GM10266 (cell line): Measurements from ENCODE around the gene SMURF1.

Source experiments
- DNase-seq: peaks from one replicate; pipeline ENCODE4 v3.0.0; 2012; ENCODE audit errors: extremely low spot score
- CTCF ChIP-seq: IDR thresholded peaks from 2 replicates; pipeline ENCODE4 v1.5.1; 2012; ENCODE audit warnings: mild to moderate bottlenecking, low read depth; ENCODE audit not compliant: control insufficient read depth, insufficient read depth; ENCODE audit errors: missing control alignments

SMURF1 gene

GRCh38 chr7:99027841-99028240 is 116.1 kb downstream of the SMURF1 start:
- TF ChIP-seq CTCF = no peak
- no peak for DNase-seq

- no peak for DNase-seq
- TF ChIP-seq CTCF = no peak
These were observed 116.7 kb downstream of the SMURF1 start for GRCh38 chr7:99027241-99027640.

- TF ChIP-seq CTCF = no peak
- no peak for DNase-seq
These were observed 119.8 kb downstream of the SMURF1 start for GRCh38 chr7:99024066-99024465.

- DNase-seq = no peak
- no peak for TF ChIP-seq CTCF
These were observed 121.9 kb downstream of the SMURF1 start for GRCh38 chr7:99021941-99022560.

GRCh38 chr7:99020413-99020715 is 123.5 kb downstream of the SMURF1 start:
- TF ChIP-seq CTCF = no peak
- DNase-seq = no peak

- TF ChIP-seq CTCF = no peak
- no peak for DNase-seq
These were observed 124.1 kb downstream of the SMURF1 start for GRCh38 chr7:99019523-99020412.

- no peak for DNase-seq
- no peak for TF ChIP-seq CTCF
These were observed 127.7 kb downstream of the SMURF1 start for GRCh38 chr7:99016196-99016595.
